ENCODE results near the gene ACOXL.

Gene ACOXL

DNA sequence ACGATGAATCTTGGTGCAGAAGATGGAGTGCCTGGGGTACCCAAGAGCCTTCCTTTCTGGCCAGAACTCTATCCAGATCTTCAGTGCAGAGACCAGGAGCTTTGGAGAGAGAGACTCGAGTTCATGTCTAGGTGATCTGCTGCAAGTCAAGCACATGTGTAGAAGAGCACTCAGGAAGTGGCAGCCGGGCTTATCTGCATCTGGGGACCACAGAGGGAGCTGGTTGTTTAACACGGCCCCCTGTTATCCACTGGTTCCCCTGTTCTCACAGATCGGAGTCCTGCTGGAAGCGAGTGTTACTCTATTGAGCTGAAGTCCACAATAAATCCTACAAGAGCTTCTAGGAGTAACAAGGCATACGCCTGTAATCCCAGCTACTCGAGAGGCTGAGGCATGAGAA lies 128.3 kb downstream of the ACOXL start:
- no peak overlapping the region for H3K4me3 ChIP-seq (ENCODE audit: low read depth, low read length)
- TF ChIP-seq CTCF (IDR thresholded peaks at IDR 0.05; ENCODE audit: control insufficient read depth, extremely low read depth, insufficient read depth), result no peak
- no peak for DNase-seq (ENCODE audit: low read depth)

DNA sequence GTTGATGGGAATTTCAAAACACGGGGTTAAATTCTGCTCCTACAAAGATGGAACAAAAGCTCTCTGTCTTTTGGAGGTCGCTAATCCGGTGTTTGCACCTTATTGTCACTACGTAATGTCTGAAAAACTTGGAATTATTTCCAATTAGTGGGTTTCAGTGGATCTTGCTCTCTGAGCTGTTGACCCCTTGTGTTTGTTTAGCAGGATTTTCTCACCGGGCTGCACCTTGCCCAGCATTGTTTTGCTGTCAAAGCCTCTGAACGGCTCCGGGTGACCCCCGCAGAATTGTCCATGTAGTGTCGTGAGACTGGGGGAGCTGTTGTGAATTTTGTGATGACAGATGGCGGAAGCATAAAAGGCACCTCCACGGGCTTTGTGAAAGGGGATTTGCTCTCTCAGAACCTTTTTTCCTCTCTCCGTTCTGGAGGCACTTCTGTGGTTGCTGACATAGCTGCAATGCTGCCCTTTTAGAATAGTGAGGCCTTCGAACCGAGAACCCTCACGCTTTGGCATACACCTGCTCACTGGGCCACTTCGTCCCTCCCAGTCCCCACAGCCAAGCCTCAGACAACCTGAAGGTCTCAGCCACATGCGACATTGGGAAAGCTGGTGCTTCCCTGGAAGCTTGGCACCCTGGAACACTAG lies 129.4 kb downstream of the ACOXL start:
- no peak for DNase-seq (ENCODE audit: low read depth)
- H3K4me3 ChIP-seq (ENCODE audit: low read depth, low read length), result no peak overlapping the region
- TF ChIP-seq CTCF (IDR thresholded peaks at IDR 0.05; ENCODE audit: control insufficient read depth, extremely low read depth, insufficient read depth), result no peak

DNA sequence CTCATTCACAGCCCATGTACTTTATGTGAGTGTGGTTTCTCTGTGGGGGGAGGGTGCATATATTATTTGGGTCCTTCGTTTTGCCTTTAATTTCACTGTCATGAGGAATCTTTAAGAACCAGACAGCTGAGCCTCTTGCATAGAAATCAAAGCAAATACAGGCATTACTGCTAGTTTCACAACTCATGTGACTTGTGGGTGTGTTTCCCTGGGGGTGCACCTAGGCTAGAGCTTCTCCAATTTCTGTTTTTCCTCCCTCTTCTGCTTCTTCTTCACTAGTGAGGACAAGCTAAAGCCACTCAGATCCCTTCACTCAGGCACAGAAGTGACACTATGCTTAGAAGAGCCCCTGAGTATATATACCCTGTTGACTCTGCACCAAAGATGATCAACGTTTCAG lies 131.4 kb downstream of the ACOXL start:
- no peak for TF ChIP-seq CTCF (IDR thresholded peaks at IDR 0.05; ENCODE audit: control insufficient read depth, extremely low read depth, insufficient read depth)
- DNase-seq (ENCODE audit: low read depth), result no peak
- H3K4me3 ChIP-seq (ENCODE audit: low read depth, low read length), result no peak overlapping the region

DNA sequence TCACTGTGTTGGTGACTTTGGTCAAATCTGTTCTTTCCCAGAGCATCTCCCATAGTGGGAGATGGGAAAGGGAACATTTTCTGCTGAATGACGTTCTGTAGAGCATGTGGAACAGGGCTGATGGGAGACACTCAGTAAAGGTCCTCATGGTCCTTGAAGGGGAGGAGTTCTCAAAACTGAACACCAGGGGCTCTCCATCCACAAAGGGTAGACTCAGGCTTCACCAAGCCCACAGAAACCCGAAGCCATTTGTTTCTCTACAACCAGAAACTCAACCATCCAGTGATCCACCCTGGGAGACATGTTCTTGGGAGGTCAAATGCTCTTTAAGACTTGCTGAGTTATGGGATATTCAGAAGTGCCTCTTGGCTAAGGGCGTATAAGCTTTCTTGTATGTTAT lies 131.8 kb downstream of the ACOXL start:
- no peak for TF ChIP-seq CTCF (IDR thresholded peaks at IDR 0.05; ENCODE audit: control insufficient read depth, extremely low read depth, insufficient read depth)
- no peak overlapping the region for H3K4me3 ChIP-seq (ENCODE audit: low read depth, low read length)
- DNase-seq (ENCODE audit: low read depth), result no peak

DNA sequence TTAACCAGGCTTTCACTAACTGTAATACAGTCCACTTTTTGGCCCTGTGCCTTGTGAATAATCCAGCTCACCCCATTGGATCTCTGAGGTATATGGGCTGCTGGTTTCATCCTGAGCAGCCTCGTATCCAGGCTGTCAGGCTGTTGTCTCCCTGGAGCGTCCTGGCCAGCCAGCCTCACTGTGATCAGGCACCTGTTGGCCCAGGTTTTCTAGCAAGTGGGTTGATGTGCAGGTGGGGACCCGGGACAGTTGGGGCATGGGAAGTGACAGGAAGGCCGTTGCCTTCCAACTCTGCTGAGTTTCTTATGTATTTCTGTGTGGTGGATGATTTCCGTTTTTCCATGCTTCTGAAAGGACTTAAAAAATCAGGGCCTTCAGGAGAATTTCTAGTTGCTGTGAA lies 132.4 kb downstream of the ACOXL start:
- no peak for TF ChIP-seq CTCF (IDR thresholded peaks at IDR 0.05; ENCODE audit: control insufficient read depth, extremely low read depth, insufficient read depth)
- no peak overlapping the region for H3K4me3 ChIP-seq (ENCODE audit: low read depth, low read length)
- no peak for DNase-seq (ENCODE audit: low read depth)

GRCh38 chr2:110865188-110865587 lies 132.8 kb downstream of the ACOXL start:
- no peak overlapping the region for H3K4me3 ChIP-seq (ENCODE audit: low read depth, low read length)
- no peak for TF ChIP-seq CTCF (IDR thresholded peaks at IDR 0.05; ENCODE audit: control insufficient read depth, extremely low read depth, insufficient read depth)
- DNase-seq (ENCODE audit: low read depth), result no peak

- H3K4me3 ChIP-seq (ENCODE audit: low read depth, low read length), result no peak overlapping the region
- no peak for TF ChIP-seq CTCF (IDR thresholded peaks at IDR 0.05; ENCODE audit: control insufficient read depth, extremely low read depth, insufficient read depth)
- no peak for DNase-seq (ENCODE audit: low read depth)
Measured at GRCh38 chr2:110866045-110866444, 133.7 kb downstream of the ACOXL start.

All from LNCaP clone FGC (cell line).